GM12878 (cell line): ENCODE data around the gene STXBP5. TPM values are rescaled to one million over a fixed set of nuclear protein-coding genes. Genes with fewer than 3 reads are reported as not detected.
A peak's percentile ranks its signal among the peaks of the same experiment; 100 is the strongest.

ENCODE experiments used
- ATAC-seq: fragments of 200-7000 bp; cut with Tn5 transposase; 3 replicates; pipeline ENCODE4 v1.9.1; 2020; ENCODE audit warnings: mild to moderate bottlenecking, moderate library complexity
- BruUV-seq: library from RNA; stranded (reverse); fragments of 400-500 nt; replicated peaks from 2 replicates; lab custom pipeline; 2021; lab: Mats Ljungman, UMichigan
- CTCF ChIA-PET: fragments of 300-600 bp; sonication (Branson Sonifier 250); formaldehyde crosslinking; extraction: SDS; loops from one replicate; lab custom pipeline; 2021; ENCODE audit warnings: inconsistent platforms; lab: Yijun Ruan, JAX
- POLR2A ChIA-PET: fragments of 350-600 bp; formaldehyde crosslinking; extraction: SDS; loops from one replicate; lab custom pipeline; 2021; ENCODE audit warnings: inconsistent platforms; lab: Charles Lee
- RAD21 ChIA-PET: fragments of 300-600 bp; sonication (Branson Sonifier 250); formaldehyde crosslinking; loops from one replicate; lab custom pipeline; 2023; ENCODE audit warnings: antibody characterized with exemption; ENCODE audit not compliant: unreplicated experiment; lab: Charles Lee
- SMC1A ChIA-PET: fragments of 300-600 bp; sonication (Branson Sonifier 250); formaldehyde crosslinking; loops from one replicate; lab custom pipeline; 2023; ENCODE audit not compliant: unreplicated experiment, uncharacterized antibody; lab: Charles Lee
- DNase-seq: peaks from one replicate; pipeline ENCODE4 v3.0.0-alpha.2; 2011; ENCODE audit warnings: low read depth, low spot score
- FAIRE-seq: peaks from 3 replicates; lab custom pipeline; 2011; peaks lifted over from hg19 to GRCh38; lab: Jason Lieb, UNC
- H2AFZ ChIP-seq: 2 replicates; pipeline ENCODE4 v1.6.0; 2011; ENCODE audit warnings: low read depth, low read length, control low read depth; ENCODE audit not compliant: control insufficient read depth
- H3K27ac ChIP-seq: 2 replicates; pipeline ENCODE4 v1.5.1; 2011; ENCODE audit warnings: control low read depth; ENCODE audit not compliant: control insufficient read depth, insufficient read depth
- H3K27me3 ChIP-seq, 2 experiments: replicated peaks in 1 of 2; 2 replicates each; pipeline versions ENCODE4 v1.6.0 to v1.6.1; 2011; ENCODE audit warnings: low read length in 1 of 2; ENCODE audit not compliant: control insufficient read depth in 2 of 2, insufficient read depth in 2 of 2
- H3K36me3 ChIP-seq, 2 experiments: 2 replicates each; pipeline ENCODE4 v1.5.1; 2011; ENCODE audit warnings: low read length in 1 of 2; ENCODE audit not compliant: control insufficient read depth in 2 of 2, insufficient read depth in 2 of 2
- H3K4me1 ChIP-seq: 2 replicates; pipeline ENCODE4 v1.6.1; 2011; ENCODE audit warnings: mild to moderate bottlenecking, low read length, moderate library complexity, mixed read lengths; ENCODE audit not compliant: control insufficient read depth, insufficient read depth
- H3K4me2 ChIP-seq: 2 replicates; pipeline ENCODE4 v1.6.0; 2011; ENCODE audit warnings: control low read depth; ENCODE audit not compliant: control insufficient read depth, insufficient read depth
- H3K4me3 ChIP-seq: fragments of 200-600 bp; sonication (generic); 2 replicates; pipeline ENCODE4 v1.5.1; 2016
- H3K79me2 ChIP-seq: 2 replicates; pipeline ENCODE4 v1.6.0; 2011; ENCODE audit warnings: low read length; ENCODE audit not compliant: control insufficient read depth, insufficient read depth
- H3K9ac ChIP-seq: 2 replicates; pipeline ENCODE4 v1.8.0; 2011; ENCODE audit warnings: low read length, control low read depth, mixed read lengths; ENCODE audit not compliant: control insufficient read depth, insufficient read depth
- H3K9me3 ChIP-seq: replicated peaks from 3 replicates; pipeline ENCODE4 v1.5.1; 2011; ENCODE audit warnings: mild to moderate bottlenecking, low read length; ENCODE audit not compliant: control insufficient read depth, insufficient read depth
- H4K20me1 ChIP-seq: 2 replicates; pipeline ENCODE4 v1.6.0; 2011; ENCODE audit not compliant: control insufficient read depth, insufficient read depth
- ASH2L ChIP-seq: fragments of 300-600, 200-600 bp; sonication (generic); IDR thresholded peaks from 2 replicates; pipeline ENCODE4 v1.6.1; 2017; ENCODE audit warnings: low read depth, mild to moderate bottlenecking, borderline replicate concordance
- CBX5 ChIP-seq: sonication (generic); IDR thresholded peaks from 2 replicates; pipeline ENCODE4 v1.6.1; 2016; ENCODE audit warnings: low read depth, moderate library complexity, mild to moderate bottlenecking, inconsistent platforms
- EED ChIP-seq: sonication (generic); IDR thresholded peaks from 2 replicates; pipeline ENCODE4 v1.6.1; 2016; ENCODE audit warnings: antibody characterized with exemption, low read depth
- ESRRA ChIP-seq: IDR thresholded peaks from 2 replicates; pipeline ENCODE4 v1.6.1; 2012; ENCODE audit warnings: mild to moderate bottlenecking, low read length, improper control_type of control experiment
- FOXM1 ChIP-seq: IDR thresholded peaks from 2 replicates; pipeline ENCODE4 v1.6.1; 2012; ENCODE audit warnings: low read depth, mild to moderate bottlenecking, inconsistent platforms, low read length, moderate library complexity
- GATAD2B ChIP-seq: fragments of 450-650 bp; conservative IDR thresholded peaks from 2 replicates; pipeline ENCODE4 v1.6.1; 2017; ENCODE audit warnings: low read depth, mild to moderate bottlenecking, moderate library complexity
- JUNB ChIP-seq: IDR thresholded peaks from 2 replicates; pipeline ENCODE4 v1.6.1; 2016; ENCODE audit warnings: antibody characterized with exemption, mild to moderate bottlenecking
- NFYA ChIP-seq: IDR thresholded peaks from 2 replicates; pipeline ENCODE4 v1.6.1; 2011; ENCODE audit warnings: low read depth, mild to moderate bottlenecking, low read length, improper control_type of control experiment, borderline replicate concordance
- POLR2A ChIP-seq: IDR thresholded peaks from 2 replicates; pipeline ENCODE4 v1.6.1; 2011; ENCODE audit warnings: low read depth, mild to moderate bottlenecking, low read length
- SIX5 ChIP-seq: IDR thresholded peaks from 2 replicates; pipeline ENCODE4 v1.6.1; 2011; ENCODE audit warnings: mild to moderate bottlenecking, low read depth, low read length, moderate library complexity; ENCODE audit not compliant: severe bottlenecking
- ZZZ3 ChIP-seq: IDR thresholded peaks from 2 replicates; pipeline ENCODE4 v1.6.1; 2011; ENCODE audit warnings: low read depth; ENCODE audit not compliant: control insufficient read depth, insufficient read length
- WGBS: methylation state at CpG from one replicate; pipeline ENCODE4 v1.1.6; 2016; ENCODE audit warnings: low lambda C conversion rate; ENCODE audit not compliant: insufficient replicate concordance, insufficient coverage; ENCODE audit errors: missing lambda C conversion rate; 5-methylcytosine and 5-hydroxymethylcytosine counted together
- in situ Hi-C: fragments of 300-500 bp; cut with MboI; formaldehyde crosslinking; loops from 9 replicates; pipeline ENCODE4 v1.14.3; 2018; ENCODE audit warnings: mixed read lengths
- intact Hi-C: fragments of 100-400 bp; cut with micrococcal nuclease; formaldehyde crosslinking; loops from one replicate; pipeline ENCODE4 v1.14.2; 2022; ENCODE audit not compliant: unreplicated experiment
- polyA plus RNA-seq, 11 experiments: library from polyadenylated mRNA; depleted of rRNA in 4 of 11; unstranded in 6 of 11; stranded (reverse) in 5 of 11; fragments of >200 nt; fragmentation: Nextera tagmentation in 4 of 11; fragmentation: Illumina TruSeq in 1 of 11; extraction: Ambion mirVana in 4 of 11; extraction: Trizol in 1 of 11; gene quantifications; 1 replicate in 1 of 11; 2 replicates in 10 of 11; pipeline versions ENCODE4 v1.2.1 to v1.2.3, GENCODE V29; 2011 to 2016; ENCODE audit warnings: inconsistent platforms in 2 of 11, missing spikeins in 2 of 11, low read depth in 1 of 11
- total RNA-seq, 4 experiments: library from RNA; depleted of rRNA in 3 of 4; stranded (reverse); fragments of >200 nt in 3 of 4; fragmentation: Illumina TruSeq in 1 of 4; extraction: Trizol in 1 of 4; gene quantifications; 2 replicates each; pipeline versions ENCODE4 v1.2.1 to v1.2.3, GENCODE V29; 2013 to 2021
- TF ChIP-seq, protein P1 (sequence below): IDR thresholded peaks from 2 replicates; pipeline ENCODE4 v1.6.1; 2012; ENCODE audit warnings: improper control_type of control experiment, low read depth, low read length; ENCODE audit not compliant: insufficient replicate concordance

Gene STXBP5
- total and polyA plus RNA-seq, 10 of the 15 experiments (the other 5 are each of a cell fraction or from before 2014, with no cell fraction given), result 1.4 to 13.2 (median 8.4) TPM

DNA sequence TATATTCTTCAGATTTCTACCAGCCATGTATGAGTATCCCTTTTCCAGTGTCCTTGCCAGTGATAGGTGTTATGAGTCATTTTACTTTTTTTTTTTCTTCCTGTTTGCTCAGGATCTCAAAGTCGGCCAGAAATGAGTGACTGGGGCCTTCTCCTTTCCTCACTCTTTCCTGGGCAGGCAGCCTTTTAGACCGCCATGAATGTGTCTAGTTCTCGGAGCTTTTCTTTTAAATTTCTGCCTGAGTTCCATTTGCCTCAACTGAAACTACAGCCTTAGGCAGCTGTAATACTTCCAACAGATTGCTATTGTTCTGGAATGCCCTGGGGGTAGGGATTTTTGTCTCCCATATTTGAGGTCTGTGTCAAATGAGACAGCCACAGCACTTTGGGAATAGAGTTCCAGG lies 83.7 kb downstream of the STXBP5 start:
- Histone ChIP-seq H2AFZ (no peak overlapping the region), H4K20me1 (no peaks in the 10 kb centered on the region), H3K9me3 (no peaks in the 10 kb centered on the region), H3K4me1 (no peaks in the 10 kb centered on the region), H3K79me2 (no peaks in the 10 kb centered on the region), H3K36me3 (no peaks in the 10 kb centered on the region; a peak in 1 of 4 replicates), H3K4me3 (no peak overlapping the region), H3K27me3 (no peaks in the 10 kb centered on the region), H3K27ac (no peak overlapping the region), H3K9ac (no peak overlapping the region), H3K4me2 (no peak overlapping the region)
- intact Hi-C loops, result no loop called here
- ChIA-PET RAD21 (no interaction called here), CTCF (interaction anchor here (1.1 kb wide), 2 partner anchors 18 to 72 kb away, joined by 3 read pairs; no protein-coding TSS in a partner anchor), POLR2A (no interaction called here), SMC1A (interaction anchor here (0.6 kb wide), 1 partner anchor 21 kb away, joined by 3 read pairs; no protein-coding TSS in a partner anchor)
- BruUV-seq, result no TSS peak
- ATAC-seq, result no peak
- 67% methylated on average over 3 of the region's 3 CpGs for WGBS
- no peak for FAIRE-seq
- DNase-seq, result no peak
- TF ChIP-seq ZZZ3 (no peak), NFYA (no peak), GATAD2B (no peak), JUNB (no peak), FOXM1 (no peak), POLR2A (no peak), ASH2L (no peak), SIX5 (no peak), ESRRA (no peak)
- in situ Hi-C loops, result loop anchor here (10.0 kb wide), 1 partner anchor 433 kb away; no protein-coding TSS in a partner anchor

DNA sequence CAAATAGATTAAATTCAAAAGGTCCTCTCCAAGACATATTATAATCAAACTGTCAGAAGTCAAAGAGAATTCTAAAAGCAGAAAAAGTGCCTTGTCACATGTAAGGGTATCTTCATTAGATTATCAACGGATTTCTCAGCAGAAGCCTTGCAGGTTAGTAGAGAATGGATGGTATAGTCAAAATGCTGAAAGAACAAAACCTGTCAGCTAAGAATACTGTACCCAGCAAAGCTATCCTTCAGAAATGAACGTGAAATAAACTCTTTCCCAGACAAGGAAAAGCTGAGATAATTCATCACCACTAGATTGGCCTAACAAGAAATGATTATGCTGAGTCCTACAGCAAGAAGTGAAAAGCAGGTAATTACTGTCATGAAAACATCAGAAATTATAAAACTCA lies 92.9 kb downstream of the STXBP5 start:
- ChIA-PET POLR2A (interaction anchor here (0.6 kb wide), 1 partner anchor 26 kb away, joined by 3 read pairs; no protein-coding TSS in a partner anchor), SMC1A (no interaction called here), RAD21 (no interaction called here), CTCF (no interaction called here)
- Histone ChIP-seq H3K9me3 (peaks cover 9% of the 10 kb centered on the region), H2AFZ (no peak overlapping the region), H3K4me2 (no peak overlapping the region), H3K27ac (no peak overlapping the region), H3K36me3 (peaks cover 0 to 5% of the 10 kb centered on the region in 2 experiments; a peak in 2 of 4 replicates), H3K79me2 (no peaks in the 10 kb centered on the region), H3K4me3 (no peak overlapping the region), H4K20me1 (no peaks in the 10 kb centered on the region), H3K27me3 (no peaks in the 10 kb centered on the region), H3K4me1 (no peaks in the 10 kb centered on the region), H3K9ac (no peak overlapping the region)
- BruUV-seq, result no TSS peak
- 94% methylated on average over 2 of the region's 2 CpGs for WGBS
- TF ChIP-seq CBX5, result 0 out of 2 replicates have a peak, but pooled peaks have one; percentile 52
- TF ChIP-seq, protein P1, sequence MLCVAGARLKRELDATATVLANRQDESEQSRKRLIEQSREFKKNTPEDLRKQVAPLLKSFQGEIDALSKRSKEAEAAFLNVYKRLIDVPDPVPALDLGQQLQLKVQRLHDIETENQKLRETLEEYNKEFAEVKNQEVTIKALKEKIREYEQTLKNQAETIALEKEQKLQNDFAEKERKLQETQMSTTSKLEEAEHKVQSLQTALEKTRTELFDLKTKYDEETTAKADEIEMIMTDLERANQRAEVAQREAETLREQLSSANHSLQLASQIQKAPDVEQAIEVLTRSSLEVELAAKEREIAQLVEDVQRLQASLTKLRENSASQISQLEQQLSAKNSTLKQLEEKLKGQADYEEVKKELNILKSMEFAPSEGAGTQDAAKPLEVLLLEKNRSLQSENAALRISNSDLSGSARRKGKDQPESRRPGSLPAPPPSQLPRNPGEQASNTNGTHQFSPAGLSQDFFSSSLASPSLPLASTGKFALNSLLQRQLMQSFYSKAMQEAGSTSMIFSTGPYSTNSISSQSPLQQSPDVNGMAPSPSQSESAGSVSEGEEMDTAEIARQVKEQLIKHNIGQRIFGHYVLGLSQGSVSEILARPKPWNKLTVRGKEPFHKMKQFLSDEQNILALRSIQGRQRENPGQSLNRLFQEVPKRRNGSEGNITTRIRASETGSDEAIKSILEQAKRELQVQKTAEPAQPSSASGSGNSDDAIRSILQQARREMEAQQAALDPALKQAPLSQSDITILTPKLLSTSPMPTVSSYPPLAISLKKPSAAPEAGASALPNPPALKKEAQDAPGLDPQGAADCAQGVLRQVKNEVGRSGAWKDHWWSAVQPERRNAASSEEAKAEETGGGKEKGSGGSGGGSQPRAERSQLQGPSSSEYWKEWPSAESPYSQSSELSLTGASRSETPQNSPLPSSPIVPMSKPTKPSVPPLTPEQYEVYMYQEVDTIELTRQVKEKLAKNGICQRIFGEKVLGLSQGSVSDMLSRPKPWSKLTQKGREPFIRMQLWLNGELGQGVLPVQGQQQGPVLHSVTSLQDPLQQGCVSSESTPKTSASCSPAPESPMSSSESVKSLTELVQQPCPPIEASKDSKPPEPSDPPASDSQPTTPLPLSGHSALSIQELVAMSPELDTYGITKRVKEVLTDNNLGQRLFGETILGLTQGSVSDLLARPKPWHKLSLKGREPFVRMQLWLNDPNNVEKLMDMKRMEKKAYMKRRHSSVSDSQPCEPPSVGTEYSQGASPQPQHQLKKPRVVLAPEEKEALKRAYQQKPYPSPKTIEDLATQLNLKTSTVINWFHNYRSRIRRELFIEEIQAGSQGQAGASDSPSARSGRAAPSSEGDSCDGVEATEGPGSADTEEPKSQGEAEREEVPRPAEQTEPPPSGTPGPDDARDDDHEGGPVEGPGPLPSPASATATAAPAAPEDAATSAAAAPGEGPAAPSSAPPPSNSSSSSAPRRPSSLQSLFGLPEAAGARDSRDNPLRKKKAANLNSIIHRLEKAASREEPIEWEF, result no peak
- no peak for TF ChIP-seq EED
- FAIRE-seq (no peak), DNase-seq (no peak), ATAC-seq (no peak)
- intact Hi-C loops (no loop called here), in situ Hi-C loops (no loop called here)
